Caco-2 (cell line): ENCODE measurements around the gene CTDSP2. TPM values are rescaled to one million over a fixed set of nuclear protein-coding genes. Genes with fewer than 3 reads are reported as not detected.

Experiments
- BruUV-seq: library from RNA; stranded (reverse); fragments of 400-500 nt; replicated peaks from 2 replicates; lab custom pipeline; 2021; lab: Mats Ljungman, UMichigan
- CTCF ChIA-PET: fragments of 300-600 bp; sonication (Branson Sonifier 250); formaldehyde crosslinking; loops from one replicate; lab custom pipeline; 2022; ENCODE audit warnings: antibody characterized with exemption; lab: Charles Lee
- POLR2A ChIA-PET: fragments of 300-600 bp; sonication (Branson Sonifier 250); formaldehyde crosslinking; loops from one replicate; lab custom pipeline; 2022; ENCODE audit warnings: antibody characterized with exemption; lab: Charles Lee
- DNase-seq, 2 experiments: peaks; one replicate each; pipeline versions ENCODE4 v3.0.0 to v3.0.0-alpha.2; 2020 to 2022
- H3K27me3 ChIP-seq: replicated peaks from 2 replicates; pipeline ENCODE4 v1.6.0; 2011; ENCODE audit warnings: low read length; ENCODE audit not compliant: control insufficient read depth, insufficient read depth
- H3K36me3 ChIP-seq: 2 replicates; pipeline ENCODE4 v1.5.1; 2011; ENCODE audit warnings: low read length; ENCODE audit not compliant: control insufficient read depth, insufficient read depth
- H3K4me1 ChIP-seq: fragments of 250-450 bp; sonication (Bioruptor Pico); 2 replicates; pipeline ENCODE4 v1.5.1; 2020; ENCODE audit warnings: mild to moderate bottlenecking
- H3K4me3 ChIP-seq: 2 replicates; pipeline ENCODE4 v1.5.1; 2011; ENCODE audit warnings: low read depth, mild to moderate bottlenecking, control low read depth, low read length
- H3K9me3 ChIP-seq: fragments of 250-450 bp; sonication (Bioruptor Pico); 2 replicates; pipeline ENCODE4 v1.5.1; 2020; ENCODE audit warnings: mild to moderate bottlenecking, moderate library complexity
- H3K27ac Mint-ChIP-seq: one replicate; pipeline ENCODE4 v1.8.0; 2022; ENCODE audit warnings: mixed read lengths; ENCODE audit not compliant: unreplicated experiment
- H3K27me3 Mint-ChIP-seq: one replicate; pipeline ENCODE4 v1.8.0; 2022; ENCODE audit warnings: mixed read lengths; ENCODE audit not compliant: insufficient read depth, unreplicated experiment
- H3K36me3 Mint-ChIP-seq: one replicate; pipeline ENCODE4 v1.8.0; 2022; ENCODE audit warnings: mild to moderate bottlenecking, mixed read lengths; ENCODE audit not compliant: insufficient read depth, unreplicated experiment
- H3K4me1 Mint-ChIP-seq: one replicate; pipeline ENCODE4 v1.8.0; 2022; ENCODE audit warnings: low read depth, mixed read lengths; ENCODE audit not compliant: unreplicated experiment
- H3K4me3 Mint-ChIP-seq: one replicate; pipeline ENCODE4 v1.8.0; 2022; ENCODE audit warnings: mild to moderate bottlenecking, moderate library complexity, mixed read lengths; ENCODE audit not compliant: unreplicated experiment
- H3K9me3 Mint-ChIP-seq: one replicate; pipeline ENCODE4 v1.8.0; 2022; ENCODE audit warnings: mixed read lengths; ENCODE audit not compliant: unreplicated experiment
- CTCF ChIP-seq, 2 experiments: fragments of 200-600 bp in 1 of 2; IDR thresholded peaks; 1 replicate in 1 of 2; 2 replicates in 1 of 2; pipeline versions ENCODE4 v1.5.1 to v1.8.0; 2011 to 2022; ENCODE audit warnings: antibody characterized with exemption in 1 of 2, control low read depth in 1 of 2, inconsistent platforms in 1 of 2, low read depth in 1 of 2, low read length in 1 of 2, mild to moderate bottlenecking in 1 of 2, moderate library complexity in 1 of 2; ENCODE audit not compliant: insufficient read depth in 1 of 2, severe bottlenecking in 1 of 2, unreplicated experiment in 1 of 2
- intact Hi-C: fragments of 100-400 bp; cut with micrococcal nuclease; formaldehyde crosslinking; loops from one replicate; pipeline ENCODE4 v1.10.0; 2022; ENCODE audit not compliant: unreplicated experiment
- total RNA-seq: library from RNA; stranded (reverse); gene quantifications from 2 replicates; pipeline ENCODE4 v1.2.3, GENCODE V29; 2022

The CTDSP2 gene
- total RNA-seq, 1 experiment from 2014 or later, result 117 TPM

- H3K9me3 Mint-ChIP-seq, result no peaks in the 10 kb centered on the region
- Histone ChIP-seq H3K27me3 (no peaks in the 10 kb centered on the region), H3K36me3 (no peaks in the 10 kb centered on the region; the same call in 1 of the 2 replicates), H3K4me3 (no peak overlapping the region), H3K9me3 (no peaks in the 10 kb centered on the region), H3K4me1 (peaks cover 45% of the 10 kb centered on the region)
- DNase-seq, result peak in 1 of 2 experiments; percentile 41
- CTCF ChIA-PET, result interaction anchor here (1.4 to 2.1 kb wide), 2 partner anchors 11 to 54 kb away, joined by 4 to 9 read pairs; no protein-coding TSS in a partner anchor
- POLR2A ChIA-PET, result no interaction called here
- peaks cover 37% of the 10 kb centered on the region for H3K4me1 Mint-ChIP-seq
- no peak for TF ChIP-seq CTCF (IDR thresholded peaks at IDR 0.05; ENCODE audit: insufficient read depth in 1 of 2, low read depth in 1 of 2, low read length in 1 of 2, severe bottlenecking in 1 of 2, unreplicated experiment in 1 of 2)
- H3K36me3 Mint-ChIP-seq, result peaks cover 30% of the 10 kb centered on the region
- BruUV-seq, result no TSS peak
- no peaks in the 10 kb centered on the region for H3K27me3 Mint-ChIP-seq
- H3K27ac Mint-ChIP-seq, result no peak overlapping the region
- peak overlapping the region; percentile 76 for H3K4me3 Mint-ChIP-seq
- intact Hi-C loops, result loop anchor here (1.0 kb wide), 1 partner anchor 11 kb away; no protein-coding TSS in a partner anchor
Measured at GRCh38 chr12:57842342-57843294, 3.9 kb downstream of the CTDSP2 start.

- BruUV-seq, result no TSS peak
- H3K9me3 Mint-ChIP-seq, result no peaks in the 10 kb centered on the region
- DNase-seq, result no peak
- no peaks in the 10 kb centered on the region for H3K27me3 Mint-ChIP-seq
- TF ChIP-seq CTCF (IDR thresholded peaks at IDR 0.05; ENCODE audit: insufficient read depth in 1 of 2, low read depth in 1 of 2, low read length in 1 of 2, severe bottlenecking in 1 of 2, unreplicated experiment in 1 of 2), result no peak
- ChIA-PET CTCF (interaction anchor here (2.1 kb wide), 1 partner anchor 55 kb away, joined by 9 read pairs; no protein-coding TSS in a partner anchor), POLR2A (no interaction called here)
- no peaks in the 10 kb centered on the region for H3K9me3 ChIP-seq
- intact Hi-C loops, result no loop called here
- H3K36me3 Mint-ChIP-seq, result peaks cover 21% of the 10 kb centered on the region
- H3K4me1 ChIP-seq, result peaks cover 40% of the 10 kb centered on the region
- no peaks in the 10 kb centered on the region; the same call in 1 of the 2 replicates for H3K36me3 ChIP-seq
- H3K4me3 ChIP-seq, result no peak overlapping the region
- H3K4me3 Mint-ChIP-seq, result no peak overlapping the region
- H3K27me3 ChIP-seq, result no peaks in the 10 kb centered on the region
- H3K27ac Mint-ChIP-seq, result no peak overlapping the region
- H3K4me1 Mint-ChIP-seq, result peaks cover 38% of the 10 kb centered on the region
Measured at GRCh38 chr12:57841445-57841844, 5.1 kb downstream of the CTDSP2 start.

- intact Hi-C loops, result no loop called here
- TF ChIP-seq CTCF (IDR thresholded peaks at IDR 0.05; ENCODE audit: insufficient read depth in 1 of 2, low read depth in 1 of 2, low read length in 1 of 2, severe bottlenecking in 1 of 2, unreplicated experiment in 1 of 2), result no peak
- Mint-ChIP-seq H3K27me3 (no peaks in the 10 kb centered on the region), H3K27ac (no peak overlapping the region), H3K9me3 (no peaks in the 10 kb centered on the region), H3K36me3 (peaks cover 21% of the 10 kb centered on the region), H3K4me1 (peaks cover 38% of the 10 kb centered on the region), H3K4me3 (no peak overlapping the region)
- CTCF ChIA-PET, result no interaction called here
- no peak for DNase-seq
- H3K4me3 ChIP-seq, result no peak overlapping the region
- POLR2A ChIA-PET, result interaction anchor here (0.6 kb wide), 1 partner anchor 54 kb away, joined by 4 read pairs; no protein-coding TSS in a partner anchor
- BruUV-seq, result no TSS peak
- no peaks in the 10 kb centered on the region for H3K27me3 ChIP-seq
- H3K9me3 ChIP-seq, result no peaks in the 10 kb centered on the region
- no peaks in the 10 kb centered on the region; the same call in 1 of the 2 replicates for H3K36me3 ChIP-seq
- H3K4me1 ChIP-seq, result peaks cover 40% of the 10 kb centered on the region
Measured at GRCh38 chr12:57840726-57841125, 5.8 kb downstream of the CTDSP2 start.
